CD4-positive, alpha-beta T cell treated with Interferon alpha-2 for 1 hour (primary cell): ENCODE measurements around the gene OSBP2.

ENCODE experiments used
- DNase-seq, 2 donors: peaks; one replicate each; pipeline ENCODE4 v3.0.0-alpha.2; 2020 to 2022

OSBP2 gene

GRCh38 chr22:30909306-30909705, 214.6 kb downstream of the OSBP2 start:
- no peak for DNase-seq

DNA sequence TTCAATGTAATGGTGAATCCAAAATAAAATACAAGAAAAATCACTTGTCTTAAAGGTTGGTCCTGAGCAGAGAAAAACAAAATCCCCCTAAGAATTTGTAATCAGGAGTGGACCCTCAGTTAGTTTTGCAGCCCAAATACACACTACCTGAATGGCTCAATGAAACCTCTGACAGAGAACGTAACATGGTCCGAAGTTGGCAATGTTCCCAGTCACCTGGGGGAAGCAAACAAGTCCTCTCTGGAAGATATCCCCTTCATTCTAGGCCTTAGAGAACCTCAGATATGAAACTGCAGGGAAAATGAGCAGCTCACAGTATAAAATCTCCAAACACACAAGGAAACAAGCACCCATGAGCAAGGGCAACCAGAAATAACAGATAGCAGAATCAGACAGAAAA, 215.7 kb downstream of the OSBP2 start:
- no peak for DNase-seq

- DNase-seq, result no peak
Measured at GRCh38 chr22:30918761-30919160, 224.1 kb downstream of the OSBP2 start.

DNA sequence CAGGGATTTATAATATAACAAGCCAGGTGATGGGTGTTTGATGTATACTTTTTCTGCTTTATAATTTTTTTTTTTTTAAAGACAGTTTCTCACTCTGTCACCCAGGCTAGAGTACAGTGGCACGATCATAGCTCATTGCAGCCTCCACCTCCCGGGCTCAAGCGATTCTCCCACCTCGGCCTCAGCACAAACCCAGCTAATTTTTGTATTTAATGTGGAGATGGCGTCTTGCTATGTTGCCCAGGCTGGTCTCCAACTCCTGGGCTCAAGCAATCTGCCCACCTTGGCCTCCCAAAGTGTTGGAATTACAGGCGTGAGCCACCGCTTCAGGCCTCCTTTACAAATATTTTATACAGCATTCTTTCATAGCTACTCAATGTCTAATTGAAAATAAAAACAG, 225.3 kb downstream of the OSBP2 start:
- DNase-seq, result no peak

DNA sequence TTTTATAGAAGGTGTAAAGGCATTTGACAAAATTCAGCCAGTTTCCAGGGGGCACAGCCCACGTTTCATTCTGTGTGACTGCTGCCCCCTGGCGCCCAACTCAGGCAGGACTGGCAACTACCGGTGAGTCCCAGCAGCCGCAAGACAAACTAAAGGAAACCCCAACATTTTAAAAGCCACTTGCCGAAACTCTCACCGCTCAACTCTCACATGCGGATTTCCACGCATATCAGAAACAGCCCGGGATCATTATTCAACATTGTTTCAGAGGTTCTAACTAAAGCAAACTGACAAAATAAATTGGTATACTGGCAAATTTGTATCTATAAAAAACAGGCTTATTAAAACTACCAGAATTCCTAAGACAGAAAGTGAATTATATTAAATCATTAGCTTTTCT, 225.7 kb downstream of the OSBP2 start:
- DNase-seq, result peak; percentile 78 to 86

DNA sequence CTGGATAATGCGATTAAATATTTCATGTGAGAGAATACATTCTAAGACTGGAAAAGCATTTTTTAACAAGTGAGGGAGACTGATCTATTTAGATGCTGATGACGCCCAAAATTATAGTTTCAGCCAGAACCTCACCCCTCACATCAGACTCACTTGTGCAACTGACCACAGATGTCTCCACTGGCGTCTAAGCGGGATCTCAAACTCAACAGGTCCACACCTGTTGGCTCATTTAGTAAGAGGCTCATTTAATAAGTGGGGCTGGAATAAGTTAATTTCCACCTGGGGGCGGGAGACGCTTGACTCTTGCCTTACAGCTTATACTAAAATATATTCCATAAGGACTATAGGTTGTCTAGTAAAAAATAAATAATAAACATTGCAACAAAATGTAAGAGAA, 226.4 kb downstream of the OSBP2 start:
- no peak for DNase-seq

DNA sequence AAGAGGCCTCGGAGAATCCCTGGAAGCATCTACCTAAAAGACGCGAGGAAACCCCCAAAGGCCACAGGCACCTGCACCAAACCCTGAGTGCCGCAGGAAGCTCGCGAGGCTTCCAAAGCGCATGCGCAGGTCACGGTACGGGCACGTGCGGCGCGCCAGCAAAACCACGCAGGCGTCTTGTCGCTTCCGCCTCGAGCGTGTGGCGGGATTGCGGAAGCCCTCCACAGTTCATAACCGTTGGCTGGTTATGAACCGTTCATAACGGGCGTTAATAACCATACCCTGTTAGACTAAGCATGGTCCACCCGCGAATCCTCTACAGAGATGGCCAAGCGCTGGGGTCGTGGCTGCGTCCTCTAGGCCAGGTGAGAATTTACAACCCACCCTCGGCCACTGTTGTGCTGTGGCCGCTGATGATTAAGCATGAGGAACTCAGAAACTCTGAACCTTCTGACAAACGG, 227.5 kb downstream of the OSBP2 start:
- DNase-seq, result peak; percentile 89

DNA sequence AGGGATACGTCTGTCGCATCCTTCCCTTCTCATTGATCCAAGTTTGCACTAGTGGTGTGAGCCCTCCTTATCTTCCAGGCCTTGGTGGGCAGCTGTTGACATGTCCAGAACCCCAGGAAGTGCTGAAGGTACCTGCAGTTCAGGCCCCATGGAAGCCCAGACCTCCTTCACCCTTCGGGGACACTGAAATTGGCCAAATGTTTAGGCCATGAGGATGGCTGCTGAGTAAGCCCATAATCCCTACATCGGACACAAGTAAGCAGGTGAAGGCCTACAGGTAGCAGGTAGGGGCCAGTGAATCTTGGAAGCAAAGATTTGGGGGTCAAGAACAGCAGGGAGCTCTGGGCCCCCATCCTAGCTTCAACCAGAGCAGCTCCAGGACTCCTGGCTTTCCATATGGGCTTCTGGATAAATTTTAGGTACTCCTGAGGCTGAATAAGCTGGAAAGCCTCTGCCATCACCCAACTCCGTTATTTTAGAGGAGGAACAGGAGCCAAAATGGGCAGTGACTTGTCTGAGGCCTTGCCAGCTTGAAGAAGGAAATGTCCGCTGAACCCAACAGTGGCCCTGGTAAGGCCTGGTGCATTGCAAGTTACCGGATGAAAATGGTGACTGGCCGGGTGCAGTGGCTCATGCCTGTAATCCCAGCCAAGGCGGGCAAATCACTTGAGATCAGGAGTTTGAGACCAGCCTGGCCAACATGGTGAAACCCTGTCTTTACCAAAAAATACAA, 228.7 kb downstream of the OSBP2 start:
- no peak for DNase-seq

GRCh38 chr22:30925667-30926066, 231.0 kb downstream of the OSBP2 start:
- DNase-seq, result no peak

- DNase-seq, result no peak
Measured at GRCh38 chr22:30926706-30927105, 232.0 kb downstream of the OSBP2 start.

- DNase-seq, result no peak
Measured at GRCh38 chr22:30927806-30928205, 233.1 kb downstream of the OSBP2 start.

DNA sequence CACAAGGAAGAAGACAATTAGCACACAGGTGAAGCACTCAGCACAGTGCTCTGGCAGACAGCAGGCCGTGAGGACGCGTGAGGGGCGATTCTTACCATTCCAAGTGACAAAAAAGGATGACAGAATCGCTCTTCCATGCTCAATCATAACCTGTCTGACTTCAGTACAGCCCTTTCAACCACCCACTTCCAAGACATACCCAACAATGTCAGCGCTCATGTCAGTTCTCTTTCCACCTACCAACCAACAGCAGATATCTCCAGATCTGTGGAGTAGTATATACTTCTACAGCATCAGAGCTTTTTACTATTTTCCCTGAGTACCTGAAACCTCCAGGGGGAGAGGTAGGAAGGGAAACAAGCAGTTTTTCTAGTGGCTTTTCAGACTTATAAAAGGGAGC, 233.7 kb downstream of the OSBP2 start:
- DNase-seq, result no peak

DNA sequence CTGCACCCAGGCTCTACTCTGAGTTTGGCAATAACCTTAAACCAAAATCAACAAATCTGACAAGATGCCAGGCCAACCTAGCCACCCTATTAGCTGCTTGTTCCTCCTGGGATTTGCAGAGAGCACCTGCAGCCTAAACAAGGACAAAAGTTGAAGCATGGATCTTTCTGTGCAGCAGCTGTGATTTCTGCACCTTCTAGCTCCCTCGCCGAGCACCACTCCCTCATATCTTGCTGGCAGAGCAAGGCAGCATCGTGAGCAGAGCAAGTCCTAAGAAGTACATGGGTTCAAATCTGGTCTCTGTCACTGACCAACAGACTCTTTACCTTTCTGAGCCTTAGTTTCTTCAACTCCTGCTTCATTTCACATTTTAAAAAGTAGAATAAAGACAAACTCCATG, 235.6 kb downstream of the OSBP2 start:
- no peak for DNase-seq

DNA sequence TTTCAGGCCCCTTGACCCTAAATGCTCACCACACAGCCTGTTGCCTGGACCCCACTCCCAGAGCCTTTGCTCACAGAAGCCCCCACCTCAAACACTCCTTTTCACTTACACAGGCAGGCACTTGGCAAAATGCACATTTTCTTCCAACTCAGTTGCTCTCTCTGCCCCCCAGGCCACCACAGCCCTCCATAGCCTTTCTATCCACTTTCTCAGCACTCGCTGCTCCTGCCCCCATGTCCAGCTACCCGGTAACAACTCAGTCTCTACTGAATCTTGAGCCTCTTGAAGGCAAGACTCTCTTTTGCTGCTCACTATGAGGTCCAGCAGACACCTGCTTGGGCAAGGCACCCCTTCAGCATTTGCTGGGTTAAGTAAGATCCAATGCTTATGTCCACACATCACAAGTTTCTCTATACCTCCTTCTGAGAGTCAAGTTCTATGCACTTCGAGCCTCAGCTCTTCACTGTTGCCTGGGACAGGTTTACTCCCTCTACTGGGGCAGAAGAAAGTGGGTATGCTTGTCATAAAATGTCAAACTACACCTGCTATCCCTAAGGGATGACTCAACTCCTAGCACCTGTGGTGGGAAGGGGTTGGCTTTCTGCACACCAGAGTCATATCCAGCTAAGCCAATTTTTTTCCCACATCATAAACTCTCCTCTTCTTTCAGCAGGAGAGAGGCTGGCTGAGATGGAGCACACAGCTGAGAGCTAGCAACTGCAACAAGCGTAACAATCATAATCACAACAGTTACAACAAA, 237.0 kb downstream of the OSBP2 start:
- no peak for DNase-seq

GRCh38 chr22:30932661-30933060, 238.0 kb downstream of the OSBP2 start:
- no peak for DNase-seq

DNA sequence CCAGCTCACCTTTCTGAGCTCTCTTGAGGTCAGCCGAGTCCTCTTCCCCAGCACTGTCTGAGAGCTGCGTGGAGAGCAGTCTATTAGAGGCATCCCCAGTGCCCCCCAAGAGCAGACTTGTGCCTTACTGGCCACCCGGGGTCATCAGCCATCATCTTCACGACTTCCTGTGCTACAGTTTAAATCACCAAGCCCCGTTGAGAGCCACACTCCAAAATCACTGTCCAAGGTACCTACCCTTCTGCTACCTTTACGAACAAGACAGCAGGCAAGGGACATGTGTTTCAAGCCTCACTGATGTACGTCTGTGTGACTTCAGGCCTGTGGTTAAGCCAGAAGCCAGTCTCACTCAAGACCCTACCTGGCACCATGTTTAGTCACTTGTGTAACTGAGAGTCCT, 238.8 kb downstream of the OSBP2 start:
- DNase-seq, result no peak

DNA sequence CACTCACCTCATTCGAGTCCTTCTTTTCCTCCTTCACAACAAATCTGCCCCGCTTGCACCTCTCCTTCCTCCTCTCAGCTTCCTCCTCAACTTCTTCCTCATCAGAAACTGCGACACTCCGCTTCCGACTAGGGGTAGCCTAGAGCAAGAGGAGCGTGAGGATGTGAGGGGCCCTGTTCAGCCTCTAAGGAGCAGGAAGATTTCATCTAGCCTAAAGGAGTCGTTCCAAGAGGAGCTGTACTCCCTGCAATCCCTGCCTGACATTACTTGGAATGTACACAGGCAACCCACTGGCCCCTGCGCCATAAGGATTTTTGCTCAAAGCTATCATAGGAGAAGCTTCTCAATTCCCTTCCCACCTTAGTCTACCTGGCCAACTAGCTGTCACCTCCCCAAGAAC, 239.4 kb downstream of the OSBP2 start:
- no peak for DNase-seq

GRCh38 chr22:30940685-30941362, 246.2 kb downstream of the OSBP2 start:
- peak in 1 of 2 donors; percentile 55 for DNase-seq

DNA sequence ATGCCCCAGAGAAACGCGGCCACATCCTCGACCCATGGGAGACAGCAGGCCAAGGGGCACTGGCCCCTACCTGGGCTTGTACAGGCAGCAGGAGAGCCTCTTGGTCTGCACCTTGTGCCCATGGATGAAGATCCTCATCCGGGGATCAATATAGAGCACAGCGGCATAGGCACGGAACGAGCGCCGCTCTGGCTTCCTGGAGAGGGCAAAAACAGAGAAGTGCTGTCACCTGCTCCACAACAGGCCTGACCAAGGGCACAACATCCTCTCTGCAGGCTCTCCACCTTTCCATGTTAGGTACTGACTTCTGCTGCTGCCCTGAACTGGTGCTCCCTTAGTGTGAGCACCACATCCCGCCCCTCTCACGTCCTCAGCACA, 246.7 kb downstream of the OSBP2 start:
- DNase-seq, result no peak

GRCh38 chr22:30943368-30943767, 248.7 kb downstream of the OSBP2 start:
- peak; percentile 51 to 71 for DNase-seq

- DNase-seq, result no peak
Measured at GRCh38 chr22:30944986-30945385, 250.3 kb downstream of the OSBP2 start.

DNA sequence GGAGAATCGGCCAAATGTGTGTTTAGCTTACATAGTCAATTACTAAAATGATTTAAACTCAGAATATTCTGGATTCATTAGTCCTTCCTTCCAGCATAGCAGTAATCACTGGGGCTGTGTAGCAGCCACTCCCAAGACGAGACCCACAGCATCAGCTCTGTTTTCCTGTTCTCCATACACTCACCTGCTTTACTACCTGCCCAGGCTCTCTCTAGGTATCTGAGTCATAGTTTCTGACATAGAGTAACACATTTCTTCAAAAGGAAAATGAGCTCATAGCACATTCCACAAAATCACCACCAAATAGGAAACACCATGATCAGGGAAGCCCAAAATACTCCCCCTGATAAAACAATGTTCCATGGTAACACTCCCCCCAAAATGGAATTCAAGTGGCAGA, 251.0 kb downstream of the OSBP2 start:
- no peak for DNase-seq

- DNase-seq, result no peak
Measured at GRCh38 chr22:30946354-30946753, 251.7 kb downstream of the OSBP2 start.
